ENCODE measurements around the gene SLC4A11. TPM values are rescaled to one million over a fixed set of nuclear protein-coding genes. Genes with fewer than 3 reads are reported as not detected.

The SLC4A11 gene
- total RNA-seq, 1 donor from 2014 or later: under 0.01 TPM

- no peak for FAIRE-seq
- no peak for DNase-seq (ENCODE audit: low spot score in 2 of 2)
These were observed 8.6 kb upstream of the SLC4A11 start for GRCh38 chr20:3247638-3248037.

DNA sequence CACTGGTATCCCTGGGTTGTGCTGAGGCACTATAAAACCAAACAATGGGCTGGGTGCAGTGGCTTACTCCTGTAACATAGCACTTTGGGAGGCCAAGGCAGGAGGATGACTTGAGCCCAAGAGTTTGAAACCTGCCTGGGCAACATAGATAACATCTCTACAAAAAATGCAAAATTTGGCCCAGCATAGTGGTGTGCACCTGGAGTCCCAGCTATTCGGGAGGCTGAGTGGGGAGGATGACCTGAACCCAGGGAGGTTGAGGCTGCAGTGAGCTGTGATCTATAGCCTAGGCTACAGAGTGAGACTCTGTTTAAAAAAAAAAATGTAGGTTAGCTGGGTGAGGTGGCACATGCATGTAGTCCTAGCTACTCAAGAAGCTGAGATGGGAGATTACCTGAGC lies 7.7 kb upstream of the SLC4A11 start:
- DNase-seq (ENCODE audit: low spot score in 2 of 2) (no peak), FAIRE-seq (no peak)

DNA sequence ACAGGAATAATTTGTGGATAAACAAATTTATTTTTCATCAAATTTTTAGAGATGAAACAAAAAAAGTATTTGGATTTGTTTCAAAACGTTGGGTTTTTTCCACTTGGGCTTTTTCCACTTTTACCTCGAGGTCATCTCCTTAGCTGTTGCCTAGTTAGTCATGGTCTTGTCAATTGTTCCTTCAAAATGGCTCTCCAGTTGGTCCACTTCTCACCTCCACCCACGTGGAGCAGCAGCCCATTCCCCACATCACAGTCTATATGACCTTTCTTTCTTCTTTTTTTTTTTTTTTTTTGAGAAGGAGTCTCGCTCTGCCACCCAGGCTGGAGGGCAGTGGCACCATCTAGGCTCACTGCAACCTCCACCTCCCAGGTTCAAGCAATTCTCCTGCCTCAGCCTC lies 6.7 kb upstream of the SLC4A11 start:
- no peak for DNase-seq (ENCODE audit: low spot score in 2 of 2)
- FAIRE-seq: no peak

GRCh38 chr20:3245156-3245555 lies 6.2 kb upstream of the SLC4A11 start:
- DNase-seq (ENCODE audit: low spot score in 2 of 2): no peak
- no peak for FAIRE-seq

GRCh38 chr20:3244613-3245012 lies 5.6 kb upstream of the SLC4A11 start:
- DNase-seq (ENCODE audit: low spot score in 2 of 2) (no peak), FAIRE-seq (no peak)

GRCh38 chr20:3243718-3244358 lies 4.8 kb upstream of the SLC4A11 start:
- DNase-seq (ENCODE audit: low spot score in 2 of 2): no peak
- FAIRE-seq: no peak

- FAIRE-seq (no peak), DNase-seq (ENCODE audit: low spot score in 2 of 2) (no peak)
These were observed 3.2 kb upstream of the SLC4A11 start for GRCh38 chr20:3242172-3242692.

GRCh38 chr20:3240776-3241363 lies 1.9 kb upstream of the SLC4A11 start:
- DNase-seq (ENCODE audit: low spot score in 2 of 2) (no peak), FAIRE-seq (no peak)

- DNase-seq (ENCODE audit: low spot score in 2 of 2): no peak
- FAIRE-seq: no peak
These were observed 1.1 kb upstream of the SLC4A11 start for GRCh38 chr20:3239867-3240775.

DNA sequence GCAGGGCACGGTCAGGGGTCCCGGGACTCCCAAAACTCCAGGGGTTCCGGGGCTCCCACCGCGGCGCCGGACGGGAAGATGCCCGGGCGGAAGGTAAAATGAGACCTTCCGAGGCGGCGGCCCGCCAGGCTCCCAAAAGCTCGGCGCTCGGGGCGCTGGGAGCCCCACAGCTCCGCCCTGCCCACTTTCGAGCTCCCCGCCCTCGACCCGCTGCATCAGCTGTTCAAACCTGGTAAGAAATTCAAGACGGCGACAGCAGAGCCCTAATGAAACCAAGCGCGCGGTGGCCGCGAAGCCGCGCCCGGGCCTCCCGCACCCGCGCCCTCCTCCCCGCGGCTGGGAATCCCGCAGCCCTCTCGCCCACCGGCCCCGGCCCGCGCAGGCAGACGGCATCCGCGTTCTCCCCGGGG lies 369 bp downstream of the SLC4A11 start:
- peak in 1 of 2 donors; percentile 54 for DNase-seq (ENCODE audit: low spot score in 2 of 2)

GRCh38 chr20:3237958-3238615 lies 903 bp downstream of the SLC4A11 start:
- DNase-seq (ENCODE audit: low spot score in 2 of 2) (no peak), FAIRE-seq (no peak)

More for the DNA sequence above, 369 bp downstream of the SLC4A11 start:
- no peak for FAIRE-seq

GRCh38 chr20:3237011-3237957 lies 1.7 kb downstream of the SLC4A11 start:
- DNase-seq (ENCODE audit: low spot score in 2 of 2): no peak
- no peak for FAIRE-seq

- DNase-seq (ENCODE audit: low spot score in 2 of 2) (no peak), FAIRE-seq (no peak)
These were observed 3.2 kb downstream of the SLC4A11 start for GRCh38 chr20:3235666-3236324.

- no peak for FAIRE-seq
- DNase-seq (ENCODE audit: low spot score in 2 of 2): no peak
These were observed 4.9 kb downstream of the SLC4A11 start for GRCh38 chr20:3233991-3234498.

- no peak for DNase-seq (ENCODE audit: low spot score in 2 of 2)
- no peak for FAIRE-seq
These were observed 5.6 kb downstream of the SLC4A11 start for GRCh38 chr20:3233131-3233990.

GRCh38 chr20:3231889-3232588 lies 7.0 kb downstream of the SLC4A11 start:
- no peak for FAIRE-seq
- no peak for DNase-seq (ENCODE audit: low spot score in 2 of 2)

DNA sequence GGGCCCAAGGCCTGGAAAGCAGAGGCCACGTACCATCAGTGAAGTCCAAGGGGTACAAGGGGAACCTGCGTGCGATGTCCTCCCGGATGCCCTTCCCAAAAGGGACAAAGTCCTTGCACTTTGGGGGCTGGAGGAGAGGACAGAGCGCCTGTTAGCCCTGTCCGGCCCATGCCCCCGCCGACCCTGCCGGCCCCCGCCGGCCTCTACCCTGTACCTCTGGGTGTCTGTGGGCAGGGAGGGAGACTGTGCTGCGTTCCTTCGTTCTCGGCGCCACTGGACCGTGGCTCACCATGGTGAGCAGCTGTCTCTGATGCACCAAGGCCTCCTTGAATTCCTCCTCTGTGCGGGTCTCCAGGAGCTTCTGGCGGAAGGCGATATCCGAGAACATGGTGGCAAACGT lies 7.9 kb downstream of the SLC4A11 start:
- DNase-seq (ENCODE audit: low spot score in 2 of 2): no peak
- no peak for FAIRE-seq

Measured in frontal cortex (tissue), 4 donors.